K562 (cell line): Measurements from ENCODE around the gene NAP1L4. TPM values are rescaled to one million over a fixed set of nuclear protein-coding genes. Genes with fewer than 3 reads are reported as not detected.

Experiments used
- ATAC-seq: fragments of 200-7000 bp; cut with Tn5 transposase; 3 replicates; pipeline ENCODE4 v1.9.1; 2020; ENCODE audit warnings: moderate library complexity
- BruUV-seq: library from RNA; stranded (reverse); fragments of 400-500 nt; replicated peaks from 2 replicates; lab custom pipeline; 2021; lab: Mats Ljungman, UMichigan
- CTCF ChIA-PET: fragments of 300-600 bp; formaldehyde crosslinking; extraction: SDS; loops from one replicate; lab custom pipeline; 2021; ENCODE audit warnings: low intra/inter-chr PET ratio; lab: Yijun Ruan, JAX
- POLR2A ChIA-PET: fragments of 300-600, 350-650 bp; sonication (Branson Sonifier 250); formaldehyde crosslinking; extraction: SDS; loops from one replicate; lab custom pipeline; 2021; ENCODE audit warnings: antibody characterized with exemption, inconsistent platforms; lab: Yijun Ruan, JAX
- DNase-seq, 4 experiments: peaks; one replicate each; pipeline versions ENCODE4 v3.0.0 to v3.0.0-alpha.2; 2011 to 2018; ENCODE audit warnings: low spot score in 3 of 4, mixed read lengths in 3 of 4; ENCODE audit errors: extremely low read depth in 1 of 4
- FAIRE-seq: peaks from 2 replicates; lab custom pipeline; 2011; peaks lifted over from hg19 to GRCh38; lab: Jason Lieb, UNC
- H2AFZ ChIP-seq: 2 replicates; pipeline ENCODE4 v1.6.0; 2011; ENCODE audit warnings: low read depth, low read length, control low read depth, inconsistent platforms
- H3K27ac ChIP-seq: fragments of 200-600 bp; 3 replicates; pipeline ENCODE4 v1.8.0; 2011; ENCODE audit warnings: low read depth, mild to moderate bottlenecking, control low read depth, inconsistent platforms, low read length, moderate library complexity, mixed read lengths; ENCODE audit errors: extremely low read depth
- H3K27me3 ChIP-seq, 2 experiments: fragments of 300-600 bp in 1 of 2; 2 replicates in 1 of 2; 3 replicates in 1 of 2; pipeline versions ENCODE4 v1.6.0 to v1.8.0; 2011; ENCODE audit warnings: inconsistent platforms in 2 of 2, low read length in 2 of 2, mild to moderate bottlenecking in 1 of 2, mixed read lengths in 1 of 2, moderate library complexity in 1 of 2; ENCODE audit not compliant: control insufficient read depth in 2 of 2, insufficient read depth in 2 of 2
- H3K36me3 ChIP-seq: fragments of 300-600 bp; 3 replicates; pipeline ENCODE4 v1.8.0; 2011; ENCODE audit warnings: mild to moderate bottlenecking, low read length, inconsistent platforms; ENCODE audit not compliant: control insufficient read depth, insufficient read depth
- H3K4me1 ChIP-seq, 2 experiments: fragments of 200-600 bp in 1 of 2; replicated peaks in 1 of 2; 2 replicates in 1 of 2; 3 replicates in 1 of 2; pipeline versions ENCODE4 v1.5.1 to v1.8.0; 2011; ENCODE audit warnings: inconsistent platforms in 2 of 2, low read length in 2 of 2, mild to moderate bottlenecking in 1 of 2, mixed read lengths in 1 of 2, moderate library complexity in 1 of 2; ENCODE audit not compliant: control insufficient read depth in 2 of 2, insufficient read depth in 2 of 2
- H3K4me2 ChIP-seq: 2 replicates; pipeline ENCODE4 v1.6.1; 2011; ENCODE audit warnings: low read length, control low read depth, inconsistent platforms, mixed read lengths; ENCODE audit not compliant: insufficient read depth
- H3K4me3 ChIP-seq: fragments of 200-600 bp; sonication (generic), shearing (Covaris generic); 2 replicates; pipeline ENCODE4 v1.5.1; 2016; ENCODE audit warnings: control low read depth, inconsistent platforms
- H3K79me2 ChIP-seq: fragments of 200-600 bp; 3 replicates; pipeline ENCODE4 v1.8.0; 2011; ENCODE audit warnings: low read length, inconsistent platforms; ENCODE audit not compliant: control insufficient read depth, insufficient read depth
- H3K9ac ChIP-seq, 2 experiments: 2 replicates each; pipeline versions ENCODE4 v1.6.0 to v1.6.1; 2011; ENCODE audit warnings: low read depth in 2 of 2, low read length in 2 of 2, control low read depth in 1 of 2, inconsistent platforms in 1 of 2, mild to moderate bottlenecking in 1 of 2, mixed read lengths in 1 of 2; ENCODE audit not compliant: insufficient read depth in 1 of 2
- H3K9me1 ChIP-seq: one replicate; pipeline ENCODE4 v1.6.0; 2011; ENCODE audit warnings: inconsistent platforms, mild to moderate bottlenecking, low read length, moderate library complexity; ENCODE audit not compliant: control insufficient read depth, insufficient read depth
- H3K9me3 ChIP-seq: replicated peaks from 2 replicates; pipeline ENCODE4 v1.5.1; 2011; ENCODE audit warnings: low read depth, low read length, inconsistent platforms; ENCODE audit not compliant: control insufficient read depth, insufficient read depth
- H4K20me1 ChIP-seq: replicated peaks from 2 replicates; pipeline ENCODE4 v1.6.1; 2011; ENCODE audit warnings: low read length, inconsistent platforms, mixed read lengths; ENCODE audit not compliant: control insufficient read depth, insufficient read depth
- CAMTA2 ChIP-seq: fragments of 250-450 bp; sonication (Bioruptor Pico); conservative IDR thresholded peaks from 2 replicates; pipeline ENCODE4 v1.5.1; 2022
- CREBBP ChIP-seq: IDR thresholded peaks from one replicate; pipeline ENCODE4 v1.6.1; 2012; ENCODE audit warnings: low read depth, mild to moderate bottlenecking, control low read depth, inconsistent platforms, low read length
- DIDO1 ChIP-seq: fragments of 450-650 bp; IDR thresholded peaks from 2 replicates; pipeline ENCODE4 v1.6.1; 2016; ENCODE audit warnings: low read depth, missing biosample characterization, missing genetic modification characterization
- FIP1L1 ChIP-seq: fragments of 200-400 bp; formaldehyde crosslinking; IDR thresholded peaks from 2 replicates; pipeline ENCODE4 v1.6.1; 2018; ENCODE audit warnings: mild to moderate bottlenecking, low read depth, low read length; ENCODE audit not compliant: poor library complexity, severe bottlenecking
- FOXP4 ChIP-seq: sonication (generic); formaldehyde crosslinking; IDR thresholded peaks from 2 replicates; pipeline ENCODE4 v1.8.0; 2022; ENCODE audit warnings: mild to moderate bottlenecking, missing genetic modification reagents, borderline replicate concordance
- HMG20B ChIP-seq: fragments of 250-450 bp; sonication (Bioruptor Pico); IDR thresholded peaks from 2 replicates; pipeline ENCODE4 v1.5.0; 2021; ENCODE audit warnings: mild to moderate bottlenecking
- MAFF ChIP-seq: IDR thresholded peaks from 2 replicates; pipeline ENCODE4 v1.6.1; 2012; ENCODE audit warnings: low read length, improper control_type of control experiment
- NR1H2 ChIP-seq: sonication (generic); formaldehyde crosslinking; IDR thresholded peaks from 2 replicates; pipeline ENCODE4 v1.4.0; 2020; ENCODE audit warnings: mild to moderate bottlenecking, missing genetic modification reagents
- PHB ChIP-seq: fragments of 250-450 bp; sonication (Bioruptor Pico); IDR thresholded peaks from 2 replicates; pipeline ENCODE4 v1.5.0; 2021
- SAFB ChIP-seq: fragments of 200-400 bp; formaldehyde crosslinking; IDR thresholded peaks from 2 replicates; pipeline ENCODE4 v1.6.1; 2017; ENCODE audit warnings: low read depth, low read length, borderline replicate concordance
- SMARCB1 ChIP-seq: IDR thresholded peaks from 2 replicates; pipeline ENCODE4 v1.6.1; 2011; ENCODE audit warnings: improper control_type of control experiment, low read depth; ENCODE audit not compliant: insufficient read length
- SRSF1 ChIP-seq: fragments of 200-400 bp; formaldehyde crosslinking; IDR thresholded peaks from 2 replicates; pipeline ENCODE4 v1.6.1; 2017; ENCODE audit warnings: mild to moderate bottlenecking, low read depth, low read length, moderate library complexity
- USF1 ChIP-seq: sonication (generic); formaldehyde crosslinking; IDR thresholded peaks from 2 replicates; pipeline ENCODE4 v1.9.0; 2022; ENCODE audit warnings: mild to moderate bottlenecking, missing genetic modification reagents
- ZNF12 ChIP-seq: sonication (generic); formaldehyde crosslinking; IDR thresholded peaks from 2 replicates; pipeline ENCODE4 v1.4.0; 2020; ENCODE audit warnings: mild to moderate bottlenecking, missing genetic modification reagents
- ZNF431 ChIP-seq: sonication (generic); formaldehyde crosslinking; IDR thresholded peaks from 2 replicates; pipeline ENCODE4 v1.8.0; 2022; ENCODE audit warnings: mild to moderate bottlenecking, missing genetic modification reagents
- ZSCAN32 ChIP-seq: fragments of 450-650 bp; formaldehyde crosslinking; IDR thresholded peaks from 2 replicates; pipeline ENCODE4 v1.4.0; 2020; ENCODE audit warnings: mild to moderate bottlenecking, moderate library complexity
- WGBS: fragments of 100-300 bp; shearing (Covaris generic); methylation state at CpG from one replicate; pipeline ENCODE4 v1.1.6; 2016; ENCODE audit warnings: low coverage, mixed read lengths; ENCODE audit not compliant: insufficient coverage; ENCODE audit errors: missing lambda C conversion rate; 5-methylcytosine and 5-hydroxymethylcytosine counted together
- in situ Hi-C: fragments of 300-500 bp; cut with MboI; formaldehyde crosslinking; loops from 4 replicates; pipeline ENCODE4 v1.15.0; 2018; ENCODE audit warnings: inconsistent platforms, mixed read lengths
- intact Hi-C: fragments of 100-400 bp; cut with micrococcal nuclease; formaldehyde crosslinking; loops from 2 replicates; pipeline ENCODE4 v1.14.2; 2022
- polyA plus RNA-seq, 8 experiments: library from polyadenylated mRNA; depleted of rRNA in 4 of 8; stranded (reverse) in 5 of 8; unstranded in 3 of 8; fragments of >200 nt; fragmentation: Nextera tagmentation in 2 of 8; fragmentation: Illumina TruSeq in 1 of 8; extraction: Ambion mirVana in 2 of 8; extraction: Trizol in 1 of 8; gene quantifications; 2 replicates each; pipeline versions ENCODE4 v1.2.1 to v1.2.3, GENCODE V29; 2011 to 2014; ENCODE audit warnings: inconsistent platforms in 1 of 8, missing spikeins in 1 of 8
- total RNA-seq, 7 experiments: library from RNA; depleted of rRNA in 6 of 7; stranded (reverse); fragments of >200 nt in 6 of 7; fragmentation: Illumina TruSeq in 2 of 7; extraction: Trizol in 2 of 7; gene quantifications; 2 replicates each; pipeline versions ENCODE4 v1.2.1 to v1.2.3, GENCODE V29; 2011 to 2021; ENCODE audit warnings: low replicate concordance in 1 of 7

Gene NAP1L4
- total and polyA plus RNA-seq, 9 of the 15 experiments (the other 6 are each of a cell fraction or from before 2014, with no cell fraction given): 34.1 to 237 (median 179) TPM

GRCh38 chr11:2992997-2993325 lies 832 bp upstream of the NAP1L4 start (continued):
- TF ChIP-seq FOXP4 (CRISPR knock-in tag) (0 out of 2 replicates have a peak, but pooled peaks have one; percentile 7), NR1H2 (CRISPR knock-in tag) (0 out of 2 replicates have a peak, but pooled peaks have one; percentile 60), ZNF431 (CRISPR knock-in tag) (no peak), ZNF12 (CRISPR knock-in tag) (0 out of 2 replicates have a peak, but pooled peaks have one; percentile 1)

GRCh38 chr11:2991452-2992233 lies 486 bp downstream of the NAP1L4 start:
- no peak for FAIRE-seq
- peak overlapping the region; percentile 79 for H2AFZ ChIP-seq
- intact Hi-C loops: no loop called here
- no peak for TF ChIP-seq DIDO1 (tag)
- TF ChIP-seq SAFB: no peak
- TF ChIP-seq SRSF1: no peak
- no peak for TF ChIP-seq PHB
- no peak for TF ChIP-seq HMG20B (CRISPR knock-in tag)
- no peak for TF ChIP-seq CREBBP
- no peak for TF ChIP-seq FIP1L1
- TF ChIP-seq SMARCB1: no peak
- TF ChIP-seq ZSCAN32: no peak
- TF ChIP-seq MAFF: no peak
- no peak for TF ChIP-seq USF1 (CRISPR knock-in tag)
- no peak for TF ChIP-seq CAMTA2 (CRISPR knock-in tag)

More at GRCh38 chr11:2991452-2992233, 486 bp downstream of the NAP1L4 start:
- in situ Hi-C loops: no loop called here
- H3K79me2 ChIP-seq: peaks cover 59% of the 10 kb centered on the region
- peak overlapping the region; percentile 84 for H3K27ac ChIP-seq
- WGBS: under 1% methylated on average over 39 of the region's 79 CpGs
- H3K36me3 ChIP-seq: peaks cover 32% of the 10 kb centered on the region; the same call in 2 of the 3 replicates
- no peaks in the 10 kb centered on the region for H3K9me3 ChIP-seq
- no TSS peak for BruUV-seq
- H3K4me2 ChIP-seq: peak overlapping the region; percentile 93
- CTCF ChIA-PET: no interaction called here
- peak overlapping the region; percentile 52 for H3K4me3 ChIP-seq
- peaks cover 15 to 18% of the 10 kb centered on the region in 2 experiments; a peak in 4 of 5 replicates for H3K4me1 ChIP-seq
- H3K9me1 ChIP-seq: peaks cover 2% of the 10 kb centered on the region
- H3K9ac ChIP-seq: peak overlapping the region; percentile 78 to 99
- no peaks in the 10 kb centered on the region for H3K27me3 ChIP-seq
- ATAC-seq (peak; percentile 65), DNase-seq (peak in 1 of 4 experiments; percentile 79)
- POLR2A ChIA-PET: interaction anchor here (0.6 to 3.0 kb wide), 10 partner anchors 10 to 378 kb away, joined by 3 to 16 read pairs (median 4); no protein-coding TSS in a partner anchor
- H4K20me1 ChIP-seq: peaks cover 32% of the 10 kb centered on the region
